Lower leg skin (tissue), 3 donors: ENCODE measurements around the gene NUMB.

Experiments used
- CTCF ChIP-seq, 3 donors: fragments of 450-650 bp; IDR thresholded peaks; one replicate each; pipeline ENCODE4 v1.5.1; 2016; ENCODE audit warnings: antibody characterized with exemption in 3 of 3, mild to moderate bottlenecking in 3 of 3, moderate library complexity in 2 of 3
- POLR2A ChIP-seq, 2 donors: fragments of 450-650 bp; IDR thresholded peaks; one replicate each; pipeline ENCODE4 v1.6.1; 2016 to 2017; ENCODE audit warnings: antibody characterized with exemption in 2 of 2, mild to moderate bottlenecking in 1 of 2, moderate library complexity in 1 of 2

- no peak for TF ChIP-seq CTCF (IDR thresholded peaks at IDR 0.05)
- TF ChIP-seq POLR2A (IDR thresholded peaks at IDR 0.05): no peak
These were observed 225.4 kb downstream of the NUMB start for GRCh38 chr14:73232984-73233383.
